ENCODE measurements around the gene ARHGEF18. TPM values are rescaled to one million over a fixed set of nuclear protein-coding genes. Genes with fewer than 3 reads are reported as not detected.

The ARHGEF18 gene
- total and polyA plus RNA-seq, 2 of the 13 experiments (the other 11 are each of a cell fraction or from before 2014, with no cell fraction given), result 4.2 to 17.5 TPM

DNA sequence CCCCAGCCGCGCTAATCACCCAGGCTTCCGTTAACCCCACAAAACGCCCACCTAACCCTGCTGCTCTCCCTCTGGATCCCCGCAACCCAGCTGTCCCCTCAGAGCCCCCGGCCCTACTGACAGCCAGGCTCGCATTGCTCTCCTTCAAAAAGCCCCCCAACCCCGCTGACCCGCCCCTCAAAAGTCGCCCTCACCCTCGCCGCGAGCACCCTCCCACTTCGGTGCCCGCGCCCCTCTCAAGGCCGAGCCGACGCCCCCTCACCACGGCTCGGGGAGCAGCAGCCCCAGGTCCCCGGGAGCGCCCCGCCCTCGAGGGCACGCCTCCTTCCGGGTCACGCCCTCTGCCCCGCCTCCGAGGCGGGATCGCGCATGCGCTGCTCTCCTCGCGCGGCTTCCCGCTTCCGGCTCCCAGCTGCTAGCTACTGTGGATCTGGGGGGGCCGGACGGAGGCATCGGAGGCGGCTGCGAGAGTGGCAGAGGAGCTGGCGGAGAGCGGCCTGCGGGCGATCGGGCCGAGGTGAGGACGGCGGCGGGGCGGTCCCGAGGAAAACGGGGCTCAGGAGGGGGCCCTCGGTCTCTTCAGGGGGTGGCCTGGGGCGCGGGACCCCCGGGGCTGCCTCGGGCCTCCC, 46.1 kb downstream of the ARHGEF18 start (continued):
- TF ChIP-seq, protein P1, sequence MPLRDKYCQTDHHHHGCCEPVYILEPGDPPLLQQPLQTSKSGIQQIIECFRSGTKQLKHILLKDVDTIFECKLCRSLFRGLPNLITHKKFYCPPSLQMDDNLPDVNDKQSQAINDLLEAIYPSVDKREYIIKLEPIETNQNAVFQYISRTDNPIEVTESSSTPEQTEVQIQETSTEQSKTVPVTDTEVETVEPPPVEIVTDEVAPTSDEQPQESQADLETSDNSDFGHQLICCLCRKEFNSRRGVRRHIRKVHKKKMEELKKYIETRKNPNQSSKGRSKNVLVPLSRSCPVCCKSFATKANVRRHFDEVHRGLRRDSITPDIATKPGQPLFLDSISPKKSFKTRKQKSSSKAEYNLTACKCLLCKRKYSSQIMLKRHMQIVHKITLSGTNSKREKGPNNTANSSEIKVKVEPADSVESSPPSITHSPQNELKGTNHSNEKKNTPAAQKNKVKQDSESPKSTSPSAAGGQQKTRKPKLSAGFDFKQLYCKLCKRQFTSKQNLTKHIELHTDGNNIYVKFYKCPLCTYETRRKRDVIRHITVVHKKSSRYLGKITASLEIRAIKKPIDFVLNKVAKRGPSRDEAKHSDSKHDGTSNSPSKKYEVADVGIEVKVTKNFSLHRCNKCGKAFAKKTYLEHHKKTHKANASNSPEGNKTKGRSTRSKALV (CRISPR knock-in tag; IDR thresholded peaks at IDR 0.05), result no peak
- TF ChIP-seq, protein P2, sequence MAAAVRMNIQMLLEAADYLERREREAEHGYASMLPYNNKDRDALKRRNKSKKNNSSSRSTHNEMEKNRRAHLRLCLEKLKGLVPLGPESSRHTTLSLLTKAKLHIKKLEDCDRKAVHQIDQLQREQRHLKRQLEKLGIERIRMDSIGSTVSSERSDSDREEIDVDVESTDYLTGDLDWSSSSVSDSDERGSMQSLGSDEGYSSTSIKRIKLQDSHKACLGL (CRISPR knock-in tag; IDR thresholded peaks at IDR 0.05), result peak; percentile 43; the same call in 1 of the 2 replicates
- TF ChIP-seq, protein P3, sequence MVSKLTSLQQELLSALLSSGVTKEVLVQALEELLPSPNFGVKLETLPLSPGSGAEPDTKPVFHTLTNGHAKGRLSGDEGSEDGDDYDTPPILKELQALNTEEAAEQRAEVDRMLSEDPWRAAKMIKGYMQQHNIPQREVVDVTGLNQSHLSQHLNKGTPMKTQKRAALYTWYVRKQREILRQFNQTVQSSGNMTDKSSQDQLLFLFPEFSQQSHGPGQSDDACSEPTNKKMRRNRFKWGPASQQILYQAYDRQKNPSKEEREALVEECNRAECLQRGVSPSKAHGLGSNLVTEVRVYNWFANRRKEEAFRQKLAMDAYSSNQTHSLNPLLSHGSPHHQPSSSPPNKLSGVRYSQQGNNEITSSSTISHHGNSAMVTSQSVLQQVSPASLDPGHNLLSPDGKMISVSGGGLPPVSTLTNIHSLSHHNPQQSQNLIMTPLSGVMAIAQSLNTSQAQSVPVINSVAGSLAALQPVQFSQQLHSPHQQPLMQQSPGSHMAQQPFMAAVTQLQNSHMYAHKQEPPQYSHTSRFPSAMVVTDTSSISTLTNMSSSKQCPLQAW (CRISPR knock-in tag; IDR thresholded peaks at IDR 0.05), result peak; percentile 86
- TF ChIP-seq ZNF430 (CRISPR knock-in tag; IDR thresholded peaks at IDR 0.05) (no peak), SETDB1 (CRISPR knock-in tag; IDR thresholded peaks at IDR 0.05; ENCODE audit: borderline replicate concordance) (no peak), SMYD3 (CRISPR knock-in tag; IDR thresholded peaks at IDR 0.05) (no peak), SAFB2 (CRISPR knock-in tag; IDR thresholded peaks at IDR 0.05; ENCODE audit: borderline replicate concordance, low read depth) (peak; percentile 35; the same call in 1 of the 2 replicates), MIER2 (CRISPR knock-in tag; IDR thresholded peaks at IDR 0.05) (no peak), ZNF224 (CRISPR knock-in tag; IDR thresholded peaks at IDR 0.05) (0 out of 2 replicates have a peak, but pooled peaks have one; percentile 11), MXD4 (CRISPR knock-in tag; IDR thresholded peaks at IDR 0.05) (peak; percentile 57; the same call in 1 of the 2 replicates), MIER3 (CRISPR knock-in tag; IDR thresholded peaks at IDR 0.05; ENCODE audit: borderline replicate concordance) (peak; percentile 34; the same call in 1 of the 2 replicates), MED1 (CRISPR knock-in tag; IDR thresholded peaks at IDR 0.05) (peak; percentile 28; the same call in 1 of the 2 replicates)
- TF ChIP-seq, protein P4, sequence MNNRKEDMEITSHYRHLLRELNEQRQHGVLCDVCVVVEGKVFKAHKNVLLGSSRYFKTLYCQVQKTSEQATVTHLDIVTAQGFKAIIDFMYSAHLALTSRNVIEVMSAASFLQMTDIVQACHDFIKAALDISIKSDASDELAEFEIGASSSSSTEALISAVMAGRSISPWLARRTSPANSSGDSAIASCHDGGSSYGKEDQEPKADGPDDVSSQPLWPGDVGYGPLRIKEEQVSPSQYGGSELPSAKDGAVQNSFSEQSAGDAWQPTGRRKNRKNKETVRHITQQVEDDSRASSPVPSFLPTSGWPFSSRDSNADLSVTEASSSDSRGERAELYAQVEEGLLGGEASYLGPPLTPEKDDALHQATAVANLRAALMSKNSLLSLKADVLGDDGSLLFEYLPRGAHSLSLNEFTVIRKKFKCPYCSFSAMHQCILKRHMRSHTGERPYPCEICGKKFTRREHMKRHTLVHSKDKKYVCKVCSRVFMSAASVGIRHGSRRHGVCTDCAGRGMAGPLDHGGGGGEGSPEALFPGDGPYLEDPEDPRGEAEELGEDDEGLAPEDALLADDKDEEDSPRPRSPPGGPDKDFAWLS (CRISPR knock-in tag; IDR thresholded peaks at IDR 0.05; ENCODE audit: borderline replicate concordance), result no peak
- TF ChIP-seq, protein P5, sequence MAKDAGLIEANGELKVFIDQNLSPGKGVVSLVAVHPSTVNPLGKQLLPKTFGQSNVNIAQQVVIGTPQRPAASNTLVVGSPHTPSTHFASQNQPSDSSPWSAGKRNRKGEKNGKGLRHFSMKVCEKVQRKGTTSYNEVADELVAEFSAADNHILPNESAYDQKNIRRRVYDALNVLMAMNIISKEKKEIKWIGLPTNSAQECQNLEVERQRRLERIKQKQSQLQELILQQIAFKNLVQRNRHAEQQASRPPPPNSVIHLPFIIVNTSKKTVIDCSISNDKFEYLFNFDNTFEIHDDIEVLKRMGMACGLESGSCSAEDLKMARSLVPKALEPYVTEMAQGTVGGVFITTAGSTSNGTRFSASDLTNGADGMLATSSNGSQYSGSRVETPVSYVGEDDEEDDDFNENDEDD (CRISPR knock-in tag; IDR thresholded peaks at IDR 0.05; ENCODE audit: borderline replicate concordance), result peak; percentile 57; the same call in 1 of the 2 replicates
- TF ChIP-seq, protein P6, sequence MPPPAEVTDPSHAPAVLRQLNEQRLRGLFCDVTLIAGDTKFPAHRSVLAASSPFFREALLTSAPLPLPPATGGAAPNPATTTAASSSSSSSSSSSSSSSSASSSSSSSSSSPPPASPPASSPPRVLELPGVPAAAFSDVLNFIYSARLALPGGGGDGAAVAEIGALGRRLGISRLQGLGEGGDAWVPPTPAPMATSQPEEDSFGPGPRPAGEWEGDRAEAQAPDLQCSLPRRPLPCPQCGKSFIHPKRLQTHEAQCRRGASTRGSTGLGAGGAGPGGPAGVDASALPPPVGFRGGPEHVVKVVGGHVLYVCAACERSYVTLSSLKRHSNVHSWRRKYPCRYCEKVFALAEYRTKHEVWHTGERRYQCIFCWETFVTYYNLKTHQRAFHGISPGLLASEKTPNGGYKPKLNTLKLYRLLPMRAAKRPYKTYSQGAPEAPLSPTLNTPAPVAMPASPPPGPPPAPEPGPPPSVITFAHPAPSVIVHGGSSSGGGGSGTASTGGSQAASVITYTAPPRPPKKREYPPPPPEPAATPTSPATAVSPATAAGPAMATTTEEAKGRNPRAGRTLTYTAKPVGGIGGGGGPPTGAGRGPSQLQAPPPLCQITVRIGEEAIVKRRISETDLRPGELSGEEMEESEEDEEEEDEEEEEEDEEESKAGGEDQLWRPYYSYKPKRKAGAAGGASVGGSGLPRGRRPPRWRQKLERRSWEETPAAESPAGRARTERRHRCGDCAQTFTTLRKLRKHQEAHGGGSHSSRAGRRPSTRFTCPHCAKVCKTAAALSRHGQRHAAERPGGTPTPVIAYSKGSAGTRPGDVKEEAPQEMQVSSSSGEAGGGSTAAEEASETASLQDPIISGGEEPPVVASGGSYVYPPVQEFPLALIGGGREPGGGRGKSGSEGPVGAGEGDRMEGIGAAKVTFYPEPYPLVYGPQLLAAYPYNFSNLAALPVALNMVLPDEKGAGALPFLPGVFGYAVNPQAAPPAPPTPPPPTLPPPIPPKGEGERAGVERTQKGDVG (CRISPR knock-in tag; IDR thresholded peaks at IDR 0.05; ENCODE audit: borderline replicate concordance), result 0 out of 2 replicates have a peak, but pooled peaks have one; percentile 26
- TF ChIP-seq, protein P7, sequence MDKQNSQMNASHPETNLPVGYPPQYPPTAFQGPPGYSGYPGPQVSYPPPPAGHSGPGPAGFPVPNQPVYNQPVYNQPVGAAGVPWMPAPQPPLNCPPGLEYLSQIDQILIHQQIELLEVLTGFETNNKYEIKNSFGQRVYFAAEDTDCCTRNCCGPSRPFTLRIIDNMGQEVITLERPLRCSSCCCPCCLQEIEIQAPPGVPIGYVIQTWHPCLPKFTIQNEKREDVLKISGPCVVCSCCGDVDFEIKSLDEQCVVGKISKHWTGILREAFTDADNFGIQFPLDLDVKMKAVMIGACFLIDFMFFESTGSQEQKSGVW (CRISPR knock-in tag; IDR thresholded peaks at IDR 0.05; ENCODE audit: borderline replicate concordance), result no peak

All from HepG2 (cell line).